ENCODE data around the gene DCHS1.

DNA sequence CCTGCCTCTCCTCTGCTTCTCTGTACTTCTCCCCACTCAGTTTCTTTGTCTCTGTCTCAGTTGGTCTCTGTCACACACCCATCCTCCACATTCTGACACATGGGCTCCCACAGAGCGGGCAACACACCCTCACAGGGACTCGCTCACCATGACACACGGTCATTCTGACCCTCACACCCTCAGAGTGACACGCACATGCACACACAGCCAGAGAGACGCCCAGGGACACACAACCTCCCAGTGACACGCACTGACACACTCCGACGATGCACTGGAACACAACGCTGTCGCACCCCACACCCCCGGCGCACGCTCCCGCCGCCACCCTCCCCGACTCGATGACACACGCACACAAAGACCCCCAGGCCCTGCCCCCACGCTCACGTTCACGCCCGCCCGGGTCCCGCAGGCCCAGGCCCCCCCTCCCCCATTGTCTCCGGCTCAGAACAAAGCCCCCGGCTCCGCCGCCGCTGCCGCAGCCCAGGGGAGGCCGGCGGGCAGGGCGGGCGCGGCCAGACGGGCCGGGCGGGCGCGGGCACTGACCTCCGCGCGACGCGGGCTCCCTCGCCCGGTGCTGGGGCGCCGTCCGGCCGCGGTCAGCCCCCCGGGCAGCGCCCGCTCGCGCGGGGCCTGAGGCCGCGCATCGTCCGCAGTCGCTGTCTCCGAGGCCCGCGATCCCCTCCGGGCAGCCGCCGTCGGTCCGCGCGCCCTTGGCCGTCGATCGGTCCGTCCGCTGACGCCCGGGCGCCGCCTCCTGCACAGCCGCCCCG lies 404 bp downstream of the DCHS1 start:
- TF ChIP-seq EZH2 (IDR thresholded peaks at IDR 0.05; ENCODE audit: insufficient read depth, poor library complexity, severe bottlenecking), result no peak
- no peak for TF ChIP-seq EZH2phosphoT487 (IDR thresholded peaks at IDR 0.05; ENCODE audit: insufficient read depth, low read depth)
